Measurements from ENCODE around the gene CERCAM. TPM values are rescaled to one million over a fixed set of nuclear protein-coding genes. Genes with fewer than 3 reads are reported as not detected.

Gene CERCAM
- total and polyA plus RNA-seq, 8 donors: 5.5 to 22.8 (median 12.5) TPM

- DNase-seq: no peak
- no peaks in the 10 kb centered on the region for H3K9me3 ChIP-seq
- no peak overlapping the region for H3K4me3 ChIP-seq
- H3K27me3 ChIP-seq: no peaks in the 10 kb centered on the region
- peaks cover 0 to 66% (median 8%) of the 10 kb centered on the region in 4 donors for H3K36me3 ChIP-seq
- H3K4me1 ChIP-seq: no peaks in the 10 kb centered on the region
- intact Hi-C loops (cut with DNase I; ENCODE audit: low total_unique reads): no loop called here
- WGBS, 5 donors: 83 to 93% (median 90%) methylated on average over 13 of the region's 13 CpGs
- TF ChIP-seq CTCF (IDR thresholded peaks at IDR 0.05): no peak
- H3K27ac ChIP-seq: no peak overlapping the region
Measured at GRCh38 chr9:128429513-128430086, 8.9 kb downstream of the CERCAM start.

- H3K27me3 ChIP-seq: no peaks in the 10 kb centered on the region
- H3K27ac ChIP-seq: no peak overlapping the region
- TF ChIP-seq POLR2AphosphoS5 (IDR thresholded peaks at IDR 0.05) (no peak), CTCF (IDR thresholded peaks at IDR 0.05) (no peak), POLR2A (IDR thresholded peaks at IDR 0.05) (no peak), EP300 (IDR thresholded peaks at IDR 0.05) (no peak)
- peaks cover 0 to 59% (median 8%) of the 10 kb centered on the region in 4 donors for H3K36me3 ChIP-seq
- no peaks in the 10 kb centered on the region for H3K9me3 ChIP-seq
- WGBS, 5 donors: 87 to 96% (median 92%) methylated on average over 5 to 8 of the region's 8 CpGs
- H3K4me1 ChIP-seq: no peaks in the 10 kb centered on the region
- no peak overlapping the region for H3K4me3 ChIP-seq
- intact Hi-C loops (cut with DNase I; ENCODE audit: low total_unique reads): no loop called here
- no peak for DNase-seq
Measured at GRCh38 chr9:128431207-128431606, 10.6 kb downstream of the CERCAM start.

GRCh38 chr9:128434340-128434739 is 13.7 kb downstream of the CERCAM start:
- Histone ChIP-seq H3K4me1 (peaks cover 0 to 9% (median 7%) of the 10 kb centered on the region in 4 donors), H3K4me3 (no peak overlapping the region), H3K36me3 (peaks cover 0 to 34% (median 7%) of the 10 kb centered on the region in 4 donors), H3K27ac (no peak overlapping the region), H3K27me3 (no peaks in the 10 kb centered on the region), H3K9me3 (no peaks in the 10 kb centered on the region)
- WGBS, 5 donors: 85 to 97% (median 90%) methylated on average over 9 to 17 of the region's 17 CpGs
- no peak for TF ChIP-seq CTCF (IDR thresholded peaks at IDR 0.05)
- no peak for TF ChIP-seq EP300 (IDR thresholded peaks at IDR 0.05)
- no peak for TF ChIP-seq POLR2AphosphoS5 (IDR thresholded peaks at IDR 0.05)
- no peak for TF ChIP-seq POLR2A (IDR thresholded peaks at IDR 0.05)
- DNase-seq: no peak
- intact Hi-C loops (cut with DNase I; ENCODE audit: low total_unique reads): no loop called here

GRCh38 chr9:128435611-128436010 is 15.0 kb downstream of the CERCAM start:
- WGBS, 5 donors: 91 to 96% (median 94%) methylated on average over 5 to 18 of the region's 18 CpGs
- intact Hi-C loops (cut with DNase I; ENCODE audit: low total_unique reads): no loop called here
- no peak overlapping the region for H3K27ac ChIP-seq

More at GRCh38 chr9:128435611-128436010, 15.0 kb downstream of the CERCAM start:
- H3K36me3 ChIP-seq: peaks cover 0 to 32% (median 6%) of the 10 kb centered on the region in 4 donors
- H3K9me3 ChIP-seq: no peaks in the 10 kb centered on the region
- H3K27me3 ChIP-seq: no peaks in the 10 kb centered on the region
- H3K4me3 ChIP-seq: no peak overlapping the region
- DNase-seq: no peak
- TF ChIP-seq CTCF (IDR thresholded peaks at IDR 0.05) (no peak), EP300 (IDR thresholded peaks at IDR 0.05) (no peak), POLR2A (IDR thresholded peaks at IDR 0.05) (no peak), POLR2AphosphoS5 (IDR thresholded peaks at IDR 0.05) (no peak)
- H3K4me1 ChIP-seq: peaks cover 0 to 9% (median 7%) of the 10 kb centered on the region in 4 donors

All from stomach (tissue), 9 donors.